GM15510 (cell line): Measurements from ENCODE around the gene LEFTY1.
A peak's percentile ranks its signal among the peaks of the same experiment; 100 is the strongest.

Experiments
- POLR2A ChIP-seq: IDR thresholded peaks from 3 replicates; pipeline ENCODE4 v1.6.1; 2011; ENCODE audit warnings: borderline replicate concordance; ENCODE audit not compliant: insufficient read length; ENCODE audit errors: extremely low read depth

The LEFTY1 gene

DNA sequence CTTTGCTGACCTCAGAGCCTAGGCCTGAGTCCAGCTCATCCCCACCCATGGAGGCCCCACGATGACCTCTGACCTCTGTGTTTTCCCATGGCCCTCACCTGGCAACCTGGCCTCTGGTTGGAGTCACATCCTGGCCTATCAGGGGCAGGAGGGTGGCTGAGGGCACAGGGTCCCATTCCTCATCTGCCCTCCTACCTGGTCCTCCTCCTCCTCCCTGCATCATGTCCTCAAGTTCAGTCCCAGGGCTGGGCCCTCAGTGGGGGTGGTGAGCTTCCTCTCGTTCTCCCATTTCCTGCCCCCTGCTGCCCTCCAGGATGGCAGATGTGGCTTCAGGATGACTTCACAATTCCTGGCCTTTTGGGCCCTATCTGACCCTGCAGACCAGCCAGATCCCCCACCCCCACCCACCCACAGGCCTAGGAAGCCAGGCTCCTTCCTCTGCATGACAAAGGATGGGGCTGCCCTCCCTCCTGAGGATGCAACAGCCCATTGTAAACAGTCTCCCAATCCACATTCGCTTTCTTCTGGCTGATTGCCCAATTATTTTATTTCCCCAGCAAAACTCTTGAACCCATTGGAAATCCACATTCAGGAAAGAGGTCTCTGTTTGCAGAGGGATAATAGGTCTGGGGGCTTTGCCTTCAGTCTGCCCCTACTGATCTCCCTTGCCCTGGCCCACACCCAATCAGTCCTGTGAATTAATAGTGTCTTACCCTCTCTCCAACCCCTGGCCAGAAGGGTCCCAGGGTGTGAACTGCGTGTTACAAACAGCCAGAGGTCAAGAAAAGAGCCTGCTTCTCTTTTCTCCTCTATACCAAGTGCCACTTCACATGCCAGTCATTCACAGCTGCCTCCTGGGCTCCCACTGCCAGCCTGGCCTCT lies 10.3 kb upstream of the LEFTY1 start:
- no peak for TF ChIP-seq POLR2A

DNA sequence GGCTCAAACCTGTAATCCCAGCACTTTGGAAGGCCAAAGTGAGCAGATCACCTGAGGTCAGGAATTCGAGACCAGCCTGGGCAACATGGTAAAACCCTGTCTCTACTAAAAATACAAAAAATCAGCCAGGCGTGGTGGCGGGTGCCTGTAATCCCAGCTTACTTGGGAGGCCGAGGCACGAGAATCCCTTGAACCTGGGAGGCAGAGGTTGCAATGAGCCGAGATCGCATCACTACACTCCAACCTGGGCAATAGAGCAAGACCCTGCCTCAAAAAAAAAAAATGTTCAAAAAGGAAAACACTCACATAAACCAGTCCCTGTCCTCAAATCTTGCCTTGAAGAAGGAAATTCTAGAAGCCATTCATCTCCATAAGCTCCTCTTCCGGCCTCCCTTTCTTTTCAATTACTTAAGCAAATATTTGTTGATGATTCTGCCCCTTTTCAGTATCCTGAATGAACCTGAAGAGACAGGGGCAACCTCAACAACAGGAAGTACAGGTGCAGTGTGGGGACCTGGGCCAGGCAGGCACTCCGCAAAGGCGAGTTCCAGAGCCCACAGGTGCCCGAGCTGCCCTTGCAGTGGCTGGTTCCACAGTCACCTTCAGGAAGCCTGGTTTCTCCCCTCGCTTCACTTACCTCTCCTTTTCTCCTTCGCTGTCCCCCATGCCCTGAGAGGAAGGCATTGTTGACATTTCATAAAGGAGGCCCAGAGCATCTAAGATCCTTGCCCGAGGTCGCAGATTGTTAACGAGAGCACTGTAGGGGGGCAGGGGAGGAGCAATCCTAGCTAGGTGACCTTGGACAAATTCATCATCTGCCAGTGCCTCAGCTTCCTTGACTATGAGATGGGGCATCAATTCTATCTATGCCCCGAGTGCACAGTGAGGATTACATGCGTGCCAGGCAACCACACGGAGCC lies 8.9 kb upstream of the LEFTY1 start:
- TF ChIP-seq POLR2A, result no peak

DNA sequence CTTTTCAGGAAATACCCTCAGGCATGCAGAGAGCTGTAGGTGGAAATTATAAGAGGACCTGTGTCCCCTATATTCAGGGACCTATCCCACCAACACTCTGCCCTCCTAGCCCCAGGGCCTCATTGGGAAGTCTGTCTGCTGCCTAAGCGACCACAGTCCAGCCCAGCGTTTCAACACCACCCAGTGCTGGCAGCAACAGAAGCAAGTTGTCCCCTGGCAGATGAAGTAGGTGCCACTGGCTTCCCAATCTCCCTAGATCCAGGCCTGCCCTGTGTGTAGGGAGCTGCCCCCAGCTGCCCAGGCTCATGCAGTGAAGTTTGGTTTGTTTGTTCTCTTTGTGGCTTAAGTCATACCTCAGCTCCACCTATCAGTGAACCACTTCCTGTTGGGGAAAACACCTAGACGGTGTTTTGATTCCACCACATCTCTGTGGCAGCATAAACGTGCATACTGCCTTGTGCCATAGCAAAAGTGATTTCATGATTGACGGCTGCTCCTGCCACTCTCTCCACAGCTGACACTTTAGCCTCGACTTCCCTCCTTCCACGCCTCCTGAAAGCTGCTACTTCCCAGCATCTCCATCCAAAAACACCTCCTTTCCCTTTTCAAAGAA lies 8.1 kb upstream of the LEFTY1 start:
- TF ChIP-seq POLR2A, result peak; percentile 29

DNA sequence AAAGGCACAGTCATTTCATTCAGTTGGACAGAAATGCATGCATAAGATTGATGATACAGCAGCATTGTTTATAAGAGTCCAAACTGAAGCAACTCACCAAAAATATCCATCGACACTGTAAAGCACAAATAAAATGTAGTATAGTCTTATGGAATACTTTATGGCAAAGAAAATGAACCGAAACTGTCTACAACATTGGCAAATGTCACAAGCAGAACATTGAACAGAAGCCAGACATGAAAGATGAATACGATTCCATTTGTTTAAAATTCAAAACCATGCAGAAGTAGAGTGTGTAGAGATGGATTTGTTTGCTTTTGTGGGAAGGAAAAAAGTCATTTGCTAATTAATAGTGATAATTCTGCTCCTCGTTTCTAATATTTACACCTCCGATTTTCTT lies 7.5 kb upstream of the LEFTY1 start:
- no peak for TF ChIP-seq POLR2A

DNA sequence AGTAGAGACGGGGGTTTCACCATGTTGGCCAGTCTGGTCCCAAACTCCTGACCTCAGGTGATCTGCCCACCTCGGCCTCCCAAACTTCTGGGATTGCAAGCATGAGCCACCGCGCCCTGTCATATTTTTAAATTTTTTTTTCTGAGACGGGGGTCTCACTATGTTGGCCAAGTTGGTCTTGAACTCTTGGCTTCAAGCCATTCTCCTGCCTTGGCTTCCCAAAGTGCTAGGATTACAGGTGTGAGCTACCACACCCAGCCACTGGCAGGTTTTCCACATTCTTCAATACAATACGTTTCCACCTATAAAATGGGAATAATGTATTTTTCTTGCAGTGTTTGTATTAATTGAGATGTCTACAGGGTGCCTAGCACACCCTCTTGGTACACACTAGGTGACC lies 3.4 kb upstream of the LEFTY1 start:
- TF ChIP-seq POLR2A, result no peak

DNA sequence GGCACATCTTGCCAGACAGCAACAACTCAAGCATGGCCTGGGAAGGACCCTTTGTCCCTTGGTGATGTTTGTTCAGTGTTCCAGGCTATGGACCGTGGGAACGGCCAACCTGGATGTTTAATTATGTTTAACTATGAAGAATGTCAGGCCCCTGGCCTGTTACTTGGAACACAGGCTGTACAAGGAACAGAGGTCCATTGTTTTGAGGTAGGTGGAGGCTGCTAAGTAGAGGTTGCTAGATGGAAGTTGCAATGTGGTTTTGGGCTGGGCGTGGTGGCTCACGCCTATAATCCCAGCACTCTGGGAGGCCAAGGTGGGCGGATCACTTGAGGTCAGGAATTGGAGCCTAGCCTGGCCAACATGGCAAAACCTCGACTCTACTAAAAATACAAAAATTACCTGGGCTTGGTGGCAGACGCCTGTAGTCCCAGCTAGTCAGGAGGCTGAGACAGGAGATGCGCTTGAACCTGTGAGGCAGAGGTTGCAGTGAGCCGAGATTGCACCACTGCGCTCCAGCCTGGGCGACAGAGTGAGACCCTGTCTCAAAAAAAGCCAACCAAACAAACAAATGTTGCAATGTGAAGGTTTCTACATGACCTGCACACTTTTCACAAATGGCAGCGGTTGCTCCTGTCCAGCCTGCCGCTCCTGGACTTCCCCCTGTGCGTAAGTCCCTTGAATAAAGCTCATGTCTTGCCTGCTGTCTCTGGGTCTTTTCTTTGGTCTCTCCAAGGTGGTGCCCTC lies 2.5 kb upstream of the LEFTY1 start:
- TF ChIP-seq POLR2A, result no peak

DNA sequence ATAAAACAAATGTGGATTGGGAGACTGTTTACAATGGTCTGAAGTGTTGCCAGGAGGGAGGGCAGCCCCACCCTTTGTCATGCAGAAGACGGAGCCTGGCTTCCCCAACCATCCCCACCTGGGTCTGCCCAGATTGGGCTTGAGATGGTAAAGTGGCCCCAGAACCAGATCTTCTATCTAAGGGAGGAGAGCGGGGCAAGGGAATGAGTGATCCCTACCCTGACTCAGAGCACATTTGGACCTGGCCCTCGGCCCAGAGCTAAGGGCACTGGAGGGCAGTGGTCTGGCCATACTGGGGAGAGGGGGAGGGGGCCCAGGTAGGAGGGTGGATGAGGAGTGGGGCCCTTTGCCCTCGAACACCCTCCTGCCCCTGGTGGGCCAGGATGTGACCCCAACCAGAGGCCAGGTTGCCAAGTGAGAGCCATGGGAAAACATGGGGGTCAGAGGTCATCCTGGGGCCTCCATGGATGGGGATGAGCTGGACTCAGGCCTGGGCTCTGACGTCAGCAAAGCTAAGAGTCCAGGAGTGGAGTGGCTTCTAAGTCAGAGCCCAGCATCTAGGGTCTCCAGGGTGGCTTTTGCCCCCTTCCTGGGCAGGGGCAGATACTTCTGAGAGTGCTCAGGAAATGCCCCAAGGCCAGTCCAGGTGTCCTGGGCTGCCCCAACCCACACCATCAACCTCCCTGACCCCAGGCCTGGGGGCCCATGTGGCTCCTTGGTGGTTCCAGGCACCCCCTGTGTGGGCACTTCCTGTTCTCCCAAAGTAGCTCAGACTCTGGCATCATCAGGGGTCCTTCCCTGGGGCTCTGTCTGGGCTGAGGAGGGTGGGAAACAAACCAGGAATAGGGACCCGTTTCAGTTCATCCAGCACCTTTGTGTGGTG lies 1.6 kb upstream of the LEFTY1 start:
- no peak for TF ChIP-seq POLR2A

DNA sequence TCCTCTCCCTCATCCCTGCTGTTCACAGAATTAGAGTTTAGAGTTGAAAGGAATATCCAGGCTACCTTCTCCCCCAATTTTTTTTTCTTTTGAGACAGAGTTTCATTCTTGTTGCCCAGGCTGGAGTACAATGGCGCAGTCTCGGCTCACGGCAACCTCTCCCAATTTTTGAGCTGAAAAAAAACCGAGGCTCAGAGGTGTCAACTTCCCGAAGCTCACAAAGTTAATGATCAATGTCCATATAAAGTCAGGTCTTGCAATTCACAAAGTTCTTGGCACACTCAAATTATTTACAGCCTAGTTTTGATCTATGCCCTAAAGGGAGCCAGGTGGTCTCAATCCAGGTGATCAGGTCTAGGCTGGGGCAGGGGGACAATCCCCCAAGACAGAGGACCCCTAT lies 797 bp upstream of the LEFTY1 start:
- TF ChIP-seq POLR2A, result no peak

DNA sequence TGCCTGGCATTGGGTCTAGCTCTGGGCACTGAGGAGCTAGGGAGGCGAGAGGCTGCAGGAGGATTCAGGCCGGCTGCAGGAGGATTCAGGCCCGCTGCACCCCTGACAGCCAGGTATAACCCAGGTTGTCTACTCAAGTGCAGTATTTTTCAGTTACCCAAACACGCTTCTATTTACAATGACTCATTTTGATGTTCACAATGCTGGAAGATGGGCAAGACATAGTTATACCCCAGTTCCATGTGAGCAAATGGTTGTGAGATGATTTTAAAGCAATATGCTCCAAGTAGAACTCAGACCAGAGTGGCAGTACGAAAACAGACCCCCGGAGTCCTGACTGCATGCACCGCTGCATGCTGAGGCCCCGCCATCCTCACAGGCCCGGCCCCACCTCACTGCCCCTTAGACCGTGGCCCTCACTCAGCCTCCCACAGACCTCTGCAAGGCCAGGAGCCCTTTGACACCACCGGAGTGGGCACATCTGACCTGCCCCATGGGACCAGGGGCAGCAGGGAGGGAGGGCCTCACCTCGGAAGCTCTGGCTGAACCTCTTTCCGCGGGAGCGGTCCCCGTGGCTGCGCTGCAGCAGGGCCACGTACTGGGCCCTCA lies 553 bp downstream of the LEFTY1 start:
- TF ChIP-seq POLR2A, result no peak

DNA sequence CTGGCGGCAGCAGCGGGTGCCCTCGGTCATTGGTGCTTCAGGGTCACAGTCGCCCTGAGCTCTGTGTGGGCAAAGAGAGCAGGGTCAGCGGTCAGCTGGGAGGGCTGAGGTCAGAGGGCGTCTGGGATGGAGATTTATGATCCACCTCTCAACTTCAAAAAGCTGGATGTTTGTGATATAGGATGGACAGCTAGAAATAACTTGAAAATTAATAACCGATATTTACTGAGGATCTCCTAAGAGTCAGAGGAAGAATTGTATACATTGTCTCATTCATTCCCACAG lies 2.0 kb downstream of the LEFTY1 start:
- no peak for TF ChIP-seq POLR2A

DNA sequence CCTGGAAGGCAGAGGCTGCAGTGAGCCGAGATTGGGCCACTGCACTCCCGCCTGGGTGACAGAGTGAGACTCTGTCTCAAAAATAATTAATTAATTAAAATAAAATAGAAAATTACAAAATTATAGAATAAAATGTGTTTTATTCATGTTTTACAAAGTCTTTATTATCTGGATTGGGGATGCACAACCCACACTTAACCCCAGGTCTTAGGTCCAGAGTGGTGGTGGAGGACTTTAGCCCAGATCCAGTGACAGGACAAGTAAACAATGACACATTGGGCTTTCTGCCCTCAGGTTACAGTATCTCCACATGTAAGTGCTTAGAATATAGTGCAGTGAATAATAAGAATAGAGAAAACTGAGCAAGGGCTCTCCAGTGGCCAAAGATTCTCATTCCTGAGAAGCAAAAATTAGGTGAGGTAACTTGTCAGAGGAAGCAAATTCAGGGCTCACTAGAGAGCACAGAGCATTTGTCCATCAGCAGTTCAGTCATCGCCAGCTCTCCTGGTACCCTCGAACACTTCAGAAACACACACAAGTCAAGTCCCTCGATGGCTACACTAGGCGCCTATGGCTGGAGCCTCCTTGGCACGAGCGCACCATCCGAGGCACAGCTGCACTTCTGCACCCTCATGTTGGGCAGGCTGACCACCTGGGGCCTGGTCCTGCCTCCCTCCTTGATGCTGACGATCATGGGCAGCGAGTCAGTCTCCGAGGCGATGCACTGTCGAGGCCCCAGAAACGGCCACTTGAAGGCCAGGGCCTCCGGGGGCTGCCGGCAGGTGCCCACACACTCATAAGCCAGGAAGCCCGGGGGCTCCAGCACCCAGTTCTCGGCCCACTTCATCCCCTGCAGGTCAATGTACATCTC lies 2.6 kb downstream of the LEFTY1 start:
- TF ChIP-seq POLR2A, result no peak

DNA sequence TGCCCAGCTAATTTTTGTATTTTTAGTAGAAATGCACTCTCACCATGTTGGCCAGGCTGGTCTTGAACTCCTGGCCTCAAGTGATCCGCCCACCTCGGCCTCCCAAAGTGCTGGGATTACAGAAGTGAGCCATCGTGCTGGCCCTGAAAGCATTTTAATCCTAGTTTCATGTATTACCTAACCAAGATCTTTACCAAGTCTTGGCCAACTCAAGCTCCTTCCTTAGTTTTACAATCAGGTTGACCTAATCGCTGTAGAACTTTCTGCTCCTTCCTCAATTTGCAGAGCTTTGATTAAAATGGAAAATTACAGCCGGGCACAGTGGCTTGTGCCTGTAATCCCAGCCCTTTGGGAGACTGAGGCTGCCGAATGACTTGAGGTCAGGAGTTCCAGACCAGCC lies 3.6 kb downstream of the LEFTY1 start:
- TF ChIP-seq POLR2A, result no peak
